ENCODE results near the gene PTPRE. TPM values are rescaled to one million over a fixed set of nuclear protein-coding genes. Genes with fewer than 3 reads are reported as not detected.

Gene PTPRE
- polyA plus RNA-seq, 1 donor (not counting 4 experiments of a cell fraction or from before 2014, with no cell fraction given), result 15.1 TPM

DNA sequence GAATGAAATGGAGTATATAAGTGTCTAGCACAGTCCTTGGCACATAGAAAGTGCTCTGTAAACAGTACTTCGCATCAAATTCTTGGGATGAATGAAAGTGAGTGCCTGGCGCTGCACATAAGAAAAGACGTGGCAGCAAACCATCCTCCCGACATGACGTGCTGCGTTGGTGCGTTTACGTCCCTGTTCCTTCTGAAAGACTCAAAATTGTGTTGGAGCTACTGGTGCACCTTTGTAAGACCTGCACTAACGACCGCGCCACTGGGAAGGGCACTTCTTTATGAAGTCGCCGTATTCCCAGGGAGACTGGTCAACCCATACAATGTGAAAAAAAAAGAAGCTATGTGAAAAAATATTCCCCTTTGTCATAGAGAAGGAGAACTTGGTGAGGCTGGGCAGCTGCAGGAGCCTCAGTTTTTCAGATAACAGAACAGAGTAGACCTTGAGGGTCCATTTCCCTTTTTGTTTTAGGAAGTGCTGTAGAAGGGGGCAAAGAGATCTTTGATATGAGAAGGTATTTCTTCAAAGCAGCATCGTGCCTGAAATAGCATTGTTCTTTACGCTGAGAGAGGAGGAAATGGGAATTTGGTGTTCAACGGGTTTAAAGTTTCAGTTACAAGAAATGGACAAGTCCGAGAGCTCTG, 91.7 kb downstream of the PTPRE start:
- no peak overlapping the region for H3K4me2 ChIP-seq (ENCODE audit: control insufficient read depth, extremely low read depth, insufficient read depth, low read depth, low read length)

GRCh38 chr10:127999297-128000129, 92.6 kb downstream of the PTPRE start:
- no peaks in the 10 kb centered on the region for H3K36me3 ChIP-seq (ENCODE audit: control insufficient read depth in 2 of 2, extremely low read depth in 1 of 2, insufficient read depth in 2 of 2, low read length in 2 of 2)
- DNase-seq (ENCODE audit: low read depth, low spot score), result no peak
- H3K4me2 ChIP-seq (ENCODE audit: control insufficient read depth, extremely low read depth, insufficient read depth, low read depth, low read length), result no peak overlapping the region
- no peaks in the 10 kb centered on the region for H3K4me1 ChIP-seq (ENCODE audit: control insufficient read depth, extremely low read depth, insufficient read depth, low read length)
- no peak overlapping the region for H3K4me3 ChIP-seq (ENCODE audit: control insufficient read depth in 2 of 3, extremely low read depth in 1 of 3, insufficient read depth in 2 of 3, low read depth in 1 of 3, low read length in 3 of 3)
- dilution Hi-C loops (cut with MboI; ENCODE audit: extremely low pct_ligation_motif_present, low sequenced_read_pairs), result no loop called here
- no peak for TF ChIP-seq EZH2 (IDR thresholded peaks at IDR 0.05; ENCODE audit: low read length)
- TF ChIP-seq, protein P1, sequence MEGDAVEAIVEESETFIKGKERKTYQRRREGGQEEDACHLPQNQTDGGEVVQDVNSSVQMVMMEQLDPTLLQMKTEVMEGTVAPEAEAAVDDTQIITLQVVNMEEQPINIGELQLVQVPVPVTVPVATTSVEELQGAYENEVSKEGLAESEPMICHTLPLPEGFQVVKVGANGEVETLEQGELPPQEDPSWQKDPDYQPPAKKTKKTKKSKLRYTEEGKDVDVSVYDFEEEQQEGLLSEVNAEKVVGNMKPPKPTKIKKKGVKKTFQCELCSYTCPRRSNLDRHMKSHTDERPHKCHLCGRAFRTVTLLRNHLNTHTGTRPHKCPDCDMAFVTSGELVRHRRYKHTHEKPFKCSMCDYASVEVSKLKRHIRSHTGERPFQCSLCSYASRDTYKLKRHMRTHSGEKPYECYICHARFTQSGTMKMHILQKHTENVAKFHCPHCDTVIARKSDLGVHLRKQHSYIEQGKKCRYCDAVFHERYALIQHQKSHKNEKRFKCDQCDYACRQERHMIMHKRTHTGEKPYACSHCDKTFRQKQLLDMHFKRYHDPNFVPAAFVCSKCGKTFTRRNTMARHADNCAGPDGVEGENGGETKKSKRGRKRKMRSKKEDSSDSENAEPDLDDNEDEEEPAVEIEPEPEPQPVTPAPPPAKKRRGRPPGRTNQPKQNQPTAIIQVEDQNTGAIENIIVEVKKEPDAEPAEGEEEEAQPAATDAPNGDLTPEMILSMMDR (optimal IDR thresholded peaks at IDR 0.05 in 1 of 3, IDR thresholded peaks at IDR 0.05 in 1 of 3, conservative IDR thresholded peaks at IDR 0.05 in 1 of 3; ENCODE audit: extremely low read depth in 1 of 3, insufficient read depth in 2 of 3, low read length in 3 of 3), result no peak
- H3K9me1 ChIP-seq (ENCODE audit: control insufficient read depth, extremely low read depth, insufficient read depth, low read length), result no peaks in the 10 kb centered on the region
- FAIRE-seq, result no peak
- H3K9me3 ChIP-seq (ENCODE audit: control insufficient read depth, low read depth, low read length), result no peaks in the 10 kb centered on the region
- H2AFZ ChIP-seq (ENCODE audit: control insufficient read depth, low read length), result no peak overlapping the region
- no peak overlapping the region for H3K9ac ChIP-seq (ENCODE audit: control insufficient read depth, extremely low read depth, insufficient read depth, low read length)
- H3K79me2 ChIP-seq (ENCODE audit: control insufficient read depth, insufficient read depth, low read length), result no peaks in the 10 kb centered on the region
- H4K20me1 ChIP-seq (ENCODE audit: control insufficient read depth, extremely low read depth, insufficient read depth, low read length), result no peaks in the 10 kb centered on the region
- no peak overlapping the region for H3K27ac ChIP-seq (ENCODE audit: control insufficient read depth, insufficient read depth, low read length)
- peaks cover 16% of the 10 kb centered on the region for H3K27me3 ChIP-seq (ENCODE audit: control insufficient read depth, extremely low read depth, insufficient read depth, low read length)

More for the DNA sequence above, 91.7 kb downstream of the PTPRE start:
- no peaks in the 10 kb centered on the region for H3K79me2 ChIP-seq (ENCODE audit: control insufficient read depth, insufficient read depth, low read length)
- H3K9me3 ChIP-seq (ENCODE audit: control insufficient read depth, low read depth, low read length), result no peaks in the 10 kb centered on the region
- no peak overlapping the region for H3K27ac ChIP-seq (ENCODE audit: control insufficient read depth, insufficient read depth, low read length)
- FAIRE-seq (no peak), DNase-seq (ENCODE audit: low read depth, low spot score) (no peak)
- no peaks in the 10 kb centered on the region for H3K9me1 ChIP-seq (ENCODE audit: control insufficient read depth, extremely low read depth, insufficient read depth, low read length)
- TF ChIP-seq, protein P1 (optimal IDR thresholded peaks at IDR 0.05 in 1 of 3, IDR thresholded peaks at IDR 0.05 in 1 of 3, conservative IDR thresholded peaks at IDR 0.05 in 1 of 3; ENCODE audit: extremely low read depth in 1 of 3, insufficient read depth in 2 of 3, low read length in 3 of 3), result no peak
- no peak for TF ChIP-seq EZH2 (IDR thresholded peaks at IDR 0.05; ENCODE audit: low read length)
- no peaks in the 10 kb centered on the region for H4K20me1 ChIP-seq (ENCODE audit: control insufficient read depth, extremely low read depth, insufficient read depth, low read length)
- dilution Hi-C loops (cut with MboI; ENCODE audit: extremely low pct_ligation_motif_present, low sequenced_read_pairs), result no loop called here
- H3K9ac ChIP-seq (ENCODE audit: control insufficient read depth, extremely low read depth, insufficient read depth, low read length), result no peak overlapping the region
- H3K36me3 ChIP-seq (ENCODE audit: control insufficient read depth in 2 of 2, extremely low read depth in 1 of 2, insufficient read depth in 2 of 2, low read length in 2 of 2), result no peaks in the 10 kb centered on the region
- H3K4me1 ChIP-seq (ENCODE audit: control insufficient read depth, extremely low read depth, insufficient read depth, low read length), result no peaks in the 10 kb centered on the region
- H2AFZ ChIP-seq (ENCODE audit: control insufficient read depth, low read length), result no peak overlapping the region
- H3K27me3 ChIP-seq (ENCODE audit: control insufficient read depth, extremely low read depth, insufficient read depth, low read length), result peaks cover 16% of the 10 kb centered on the region
- no peak overlapping the region for H3K4me3 ChIP-seq (ENCODE audit: control insufficient read depth in 2 of 3, extremely low read depth in 1 of 3, insufficient read depth in 2 of 3, low read depth in 1 of 3, low read length in 3 of 3)

Data from keratinocyte (primary cell).